ENCODE measurements around the gene NUP35.

The NUP35 gene

DNA sequence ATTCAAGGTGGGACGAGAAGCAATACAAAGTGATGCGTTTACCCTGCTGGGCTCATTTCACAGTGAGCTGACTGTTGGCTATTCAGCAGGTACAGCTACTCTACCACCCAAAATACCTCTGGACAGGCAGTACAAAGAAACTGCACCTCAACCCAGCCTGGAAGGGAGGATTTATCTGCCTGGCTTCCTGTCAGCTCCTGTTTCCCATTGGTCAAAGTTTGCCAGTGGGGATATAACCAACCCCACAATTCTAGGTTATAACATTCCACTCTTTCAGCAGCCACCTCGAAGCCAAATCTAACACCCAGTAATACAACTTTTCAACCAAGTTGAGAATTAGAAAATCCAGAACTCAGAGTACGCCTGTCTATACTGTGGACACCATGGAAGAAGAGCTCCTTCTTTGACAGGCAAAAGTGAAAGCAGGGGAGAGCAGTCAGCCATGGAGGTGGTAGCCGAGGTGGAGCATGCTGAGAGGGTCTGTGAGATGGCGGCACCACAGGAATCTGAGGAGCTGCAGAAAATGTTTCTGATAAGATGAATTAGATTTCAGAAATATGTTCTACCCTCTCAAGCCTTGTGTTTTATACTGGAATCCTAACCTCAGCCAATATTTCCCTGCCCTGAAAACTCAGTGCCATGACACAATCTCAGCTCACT lies 34.9 kb upstream of the NUP35 start:
- no peak overlapping the region for H3K4me3 ChIP-seq (replicated peaks; ENCODE audit: low read depth, low read length)
- DNase-seq (ENCODE audit: extremely low read depth, low read depth): no peak
- TF ChIP-seq CTCF (IDR thresholded peaks at IDR 0.05; ENCODE audit: low read depth, low read length, missing control alignments): no peak

DNA sequence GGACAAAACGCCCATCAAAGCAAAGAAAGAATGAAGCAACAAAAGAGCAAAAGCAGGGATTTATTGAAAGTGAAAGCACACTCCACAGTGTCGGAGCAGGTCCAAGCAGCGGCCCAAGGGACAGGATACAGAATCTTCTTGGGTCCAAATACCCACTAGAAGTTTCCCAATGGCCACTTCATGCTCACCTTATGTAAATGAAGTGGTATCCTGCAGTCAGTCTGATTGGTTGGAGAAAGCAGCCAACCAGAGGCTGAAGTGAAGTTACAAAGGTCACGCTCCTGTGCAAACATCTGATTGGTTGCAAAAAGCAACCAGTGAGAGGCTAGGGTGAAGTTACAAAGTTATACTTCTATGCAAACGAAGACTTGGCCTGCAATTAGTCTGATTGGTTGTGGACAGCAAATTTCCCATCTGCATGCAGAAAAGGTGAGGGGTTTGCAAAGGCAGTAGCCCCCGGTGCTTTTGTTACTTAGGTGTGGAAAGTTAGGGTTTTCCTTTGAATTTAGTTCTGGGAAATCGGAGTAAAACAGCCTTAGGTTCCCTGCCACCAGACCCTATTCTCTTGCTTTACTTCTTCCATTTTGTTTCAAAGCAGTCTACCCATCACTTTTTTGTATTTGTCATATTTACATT lies 32.8 kb upstream of the NUP35 start:
- no peak for TF ChIP-seq CTCF (IDR thresholded peaks at IDR 0.05; ENCODE audit: low read depth, low read length, missing control alignments)
- DNase-seq (ENCODE audit: extremely low read depth, low read depth): no peak
- H3K4me3 ChIP-seq (replicated peaks; ENCODE audit: low read depth, low read length): no peak overlapping the region

DNA sequence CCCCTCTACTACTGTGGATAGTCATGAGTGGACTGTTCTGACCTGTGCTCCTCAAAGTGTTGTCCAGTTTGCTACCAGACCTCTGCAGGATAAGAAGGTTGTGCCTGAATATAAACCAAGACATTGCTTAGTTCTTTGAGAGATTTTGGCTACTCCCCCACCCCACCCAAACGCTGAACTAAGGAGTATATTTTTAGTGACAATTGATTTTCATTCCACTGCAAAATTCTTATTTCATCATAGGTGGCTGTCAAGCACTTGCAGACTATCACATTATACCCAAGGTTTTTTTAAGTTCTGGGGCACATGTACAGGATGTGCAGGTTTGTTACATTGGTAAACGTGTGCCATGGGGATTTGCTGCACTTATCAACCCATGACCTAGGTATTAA lies 32.3 kb upstream of the NUP35 start:
- TF ChIP-seq CTCF (IDR thresholded peaks at IDR 0.05; ENCODE audit: low read depth, low read length, missing control alignments): no peak
- no peak overlapping the region for H3K4me3 ChIP-seq (replicated peaks; ENCODE audit: low read depth, low read length)
- no peak for DNase-seq (ENCODE audit: extremely low read depth, low read depth)

GRCh38 chr2:183093857-183094657 lies 30.2 kb upstream of the NUP35 start:
- DNase-seq (ENCODE audit: extremely low read depth, low read depth): no peak
- no peak overlapping the region for H3K4me3 ChIP-seq (replicated peaks; ENCODE audit: low read depth, low read length)
- no peak for TF ChIP-seq CTCF (IDR thresholded peaks at IDR 0.05; ENCODE audit: low read depth, low read length, missing control alignments)

DNA sequence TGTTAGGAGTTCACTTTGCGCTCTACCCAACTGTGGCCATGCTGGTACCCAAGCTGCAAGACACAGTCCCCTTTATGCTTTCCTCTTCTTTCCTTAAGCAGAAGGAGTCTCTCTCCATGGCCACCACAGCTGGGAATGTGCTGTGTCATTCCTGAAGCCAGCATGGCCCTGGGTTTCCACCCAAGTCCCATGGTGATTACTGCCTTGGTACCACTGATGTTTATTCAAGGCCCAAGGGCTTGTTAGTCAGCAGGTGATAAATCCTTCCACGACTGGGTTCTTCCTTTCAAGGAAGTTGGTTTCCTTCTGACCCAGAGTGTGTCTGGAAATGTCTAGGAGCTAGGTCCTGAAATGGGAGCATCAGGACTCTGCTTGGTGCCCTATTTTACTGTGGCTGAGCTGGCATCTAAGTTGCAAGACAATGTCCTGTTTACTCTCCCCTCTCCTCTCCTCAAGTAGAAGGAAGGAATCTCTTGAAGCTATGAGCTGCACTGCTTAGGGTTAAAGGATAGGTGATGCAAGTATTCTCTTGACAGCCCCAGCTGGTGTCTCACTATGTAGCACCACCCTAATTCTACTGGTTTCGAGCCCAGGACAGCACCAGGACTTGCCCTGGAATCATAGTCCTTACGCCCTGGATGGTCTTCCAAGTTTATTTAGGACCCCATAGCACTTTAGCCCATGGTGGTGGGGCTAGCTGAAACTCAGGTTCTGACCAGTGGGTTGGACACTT lies 18.7 kb upstream of the NUP35 start:
- TF ChIP-seq CTCF (IDR thresholded peaks at IDR 0.05; ENCODE audit: low read depth, low read length, missing control alignments): no peak
- no peak for DNase-seq (ENCODE audit: extremely low read depth, low read depth)
- no peak overlapping the region for H3K4me3 ChIP-seq (replicated peaks; ENCODE audit: low read depth, low read length)

GRCh38 chr2:183112577-183112976 lies 11.7 kb upstream of the NUP35 start:
- TF ChIP-seq CTCF (IDR thresholded peaks at IDR 0.05; ENCODE audit: low read depth, low read length, missing control alignments): no peak
- DNase-seq (ENCODE audit: extremely low read depth, low read depth): no peak
- H3K4me3 ChIP-seq (replicated peaks; ENCODE audit: low read depth, low read length): no peak overlapping the region
